A549 (cell line): ENCODE results near the gene AGBL4. TPM values are rescaled to one million over a fixed set of nuclear protein-coding genes. Genes with fewer than 3 reads are reported as not detected.

Experiments used
- ATAC-seq, 2 experiments: fragments of 200-7000 bp in 1 of 2; fragments of >200 bp in 1 of 2; cut with Nextera tagmentation in 1 of 2; cut with Tn5 transposase in 1 of 2; 3 replicates each; pipeline versions ENCODE4 v1.8.0 to v1.9.1; 2018 to 2020; ENCODE audit warnings: mild to moderate bottlenecking in 1 of 2, moderate library complexity in 1 of 2
- CTCF ChIA-PET: fragments of 300-600 bp; sonication (Branson Sonifier 250); formaldehyde crosslinking; extraction: SDS; loops from one replicate; lab custom pipeline; 2021; ENCODE audit warnings: antibody characterized with exemption, inconsistent platforms; lab: Yijun Ruan, JAX
- POLR2A ChIA-PET: fragments of 350-600 bp; formaldehyde crosslinking; extraction: SDS; loops from one replicate; lab custom pipeline; 2021; ENCODE audit warnings: antibody characterized with exemption, inconsistent platforms; lab: Yijun Ruan, JAX
- DNase-seq, 2 experiments: peaks; one replicate each; pipeline versions ENCODE4 v3.0.0 to v3.0.0-alpha.2; 2011 to 2016; ENCODE audit warnings: low read depth in 1 of 2, low spot score in 1 of 2
- FAIRE-seq: peaks from 2 replicates; lab custom pipeline; 2011; peaks lifted over from hg19 to GRCh38; lab: Jason Lieb, UNC
- H3K27ac ChIP-seq, 2 experiments: fragments of >200 bp; sonication (Bioruptor Twin); formaldehyde crosslinking; 3 replicates each; pipeline ENCODE4 v1.5.1; 2016 to 2017
- H3K4me1 ChIP-seq: fragments of >200 bp; sonication (Bioruptor Twin); formaldehyde crosslinking; 3 replicates; pipeline ENCODE4 v1.6.1; 2016
- H3K4me2 ChIP-seq: fragments of >200 bp; sonication (Bioruptor Twin); formaldehyde crosslinking; 3 replicates; pipeline ENCODE4 v1.6.1; 2016
- H3K4me3 ChIP-seq: fragments of >200 bp; sonication (Bioruptor Twin); formaldehyde crosslinking; 3 replicates; pipeline ENCODE4 v1.5.1; 2016
- H3K9me3 ChIP-seq: fragments of >200 bp; sonication (Bioruptor Twin); formaldehyde crosslinking; 3 replicates; pipeline ENCODE4 v1.6.1; 2016
- BHLHE40 ChIP-seq: IDR thresholded peaks from 2 replicates; pipeline ENCODE4 v1.6.1; 2012; ENCODE audit warnings: low read depth, low read length, inconsistent platforms
- CBX8 ChIP-seq: fragments of 200-600 bp; sonication (generic); IDR thresholded peaks from 2 replicates; pipeline ENCODE4 v1.6.1; 2016
- CEBPB ChIP-seq, 2 experiments: fragments of >200 bp in 1 of 2; sonication (Bioruptor Twin) in 1 of 2; formaldehyde crosslinking in 1 of 2; IDR thresholded peaks; 2 replicates each; pipeline ENCODE4 v1.6.1; 2012 to 2016
- CHD2 ChIP-seq: fragments of 150-350 bp; IDR thresholded peaks from 2 replicates; pipeline ENCODE4 v1.6.1; 2014; ENCODE audit warnings: low read length; ENCODE audit not compliant: partially characterized antibody
- CHD4 ChIP-seq: fragments of 200-600 bp; sonication (generic); IDR thresholded peaks from 2 replicates; pipeline ENCODE4 v1.6.1; 2016; ENCODE audit warnings: antibody characterized with exemption, mild to moderate bottlenecking, borderline replicate concordance
- EHF ChIP-seq: fragments of 250-450 bp; sonication (Bioruptor Pico); IDR thresholded peaks from 2 replicates; pipeline ENCODE4 v1.5.0; 2020; ENCODE audit warnings: mild to moderate bottlenecking
- EHMT2 ChIP-seq: fragments of 200-600 bp; sonication (generic); IDR thresholded peaks from 2 replicates; pipeline ENCODE4 v1.6.1; 2016; ENCODE audit warnings: antibody characterized with exemption, low read depth, mild to moderate bottlenecking, moderate library complexity
- FOXS1 ChIP-seq: fragments of 250-450 bp; sonication (Bioruptor Pico); IDR thresholded peaks from 2 replicates; pipeline ENCODE4 v1.5.0; 2020; ENCODE audit warnings: mild to moderate bottlenecking, moderate library complexity
- GATA3 ChIP-seq: IDR thresholded peaks from 2 replicates; pipeline ENCODE4 v1.6.1; 2012; ENCODE audit warnings: borderline replicate concordance
- HEYL ChIP-seq: fragments of 250-450 bp; sonication (Bioruptor Pico); IDR thresholded peaks from 2 replicates; pipeline ENCODE4 v1.8.0; 2021; ENCODE audit warnings: mild to moderate bottlenecking, moderate library complexity
- HOXA7 ChIP-seq: fragments of 250-450 bp; sonication (Bioruptor Pico); IDR thresholded peaks from 2 replicates; pipeline ENCODE4 v1.5.0; 2020; ENCODE audit warnings: mild to moderate bottlenecking, moderate library complexity
- HOXB5 ChIP-seq: fragments of 250-450 bp; sonication (Bioruptor Pico); IDR thresholded peaks from 2 replicates; pipeline ENCODE4 v1.5.0; 2020; ENCODE audit warnings: mild to moderate bottlenecking, moderate library complexity
- JUNB ChIP-seq: fragments of >200 bp; sonication (Bioruptor Twin); formaldehyde crosslinking; IDR thresholded peaks from 2 replicates; pipeline ENCODE4 v1.6.1; 2016
- KDM5A ChIP-seq: fragments of 200-600 bp; sonication (generic); IDR thresholded peaks from 2 replicates; pipeline ENCODE4 v1.6.1; 2016; ENCODE audit warnings: antibody characterized with exemption, mild to moderate bottlenecking
- MAFK ChIP-seq: fragments of 450-650 bp; IDR thresholded peaks from 2 replicates; pipeline ENCODE4 v1.6.1; 2014; ENCODE audit not compliant: partially characterized antibody
- MYC ChIP-seq: IDR thresholded peaks from 2 replicates; pipeline ENCODE4 v1.6.1; 2012; ENCODE audit warnings: mild to moderate bottlenecking, inconsistent platforms, low read length, improper control_type of control experiment, borderline replicate concordance
- POLR2A ChIP-seq: IDR thresholded peaks from 2 replicates; pipeline ENCODE4 v1.6.1; 2012; ENCODE audit warnings: mild to moderate bottlenecking, low read length
- RAD21 ChIP-seq, 2 experiments: fragments of >200 bp in 1 of 2; sonication (Bioruptor Twin) in 1 of 2; formaldehyde crosslinking in 1 of 2; IDR thresholded peaks in 1 of 2; conservative IDR thresholded peaks in 1 of 2; 2 replicates in 1 of 2; 3 replicates in 1 of 2; pipeline ENCODE4 v1.6.1; 2012 to 2018; ENCODE audit warnings: inconsistent platforms in 1 of 2
- RARB ChIP-seq: fragments of 250-450 bp; sonication (Bioruptor Pico); IDR thresholded peaks from 2 replicates; pipeline ENCODE4 v1.8.0; 2021; ENCODE audit warnings: mild to moderate bottlenecking, moderate library complexity
- RCOR1 ChIP-seq: fragments of 150-350 bp; IDR thresholded peaks from 2 replicates; pipeline ENCODE4 v1.6.1; 2014; ENCODE audit warnings: antibody characterized with exemption, low read length, low read depth
- RNF2 ChIP-seq: fragments of 200-600 bp; sonication (generic); IDR thresholded peaks from 2 replicates; pipeline ENCODE4 v1.6.1; 2016; ENCODE audit warnings: low read depth, mild to moderate bottlenecking, antibody characterized with exemption, moderate library complexity, borderline replicate concordance
- SREBF2 ChIP-seq: fragments of 450-650 bp; IDR thresholded peaks from 2 replicates; pipeline ENCODE4 v1.6.1; 2014; ENCODE audit warnings: mild to moderate bottlenecking, moderate library complexity
- ZC3H11A ChIP-seq: fragments of 450-650 bp; IDR thresholded peaks from 2 replicates; pipeline ENCODE4 v1.6.1; 2014; ENCODE audit warnings: antibody characterized with exemption, mild to moderate bottlenecking
- ZFP36 ChIP-seq: fragments of 450-650 bp; IDR thresholded peaks from 2 replicates; pipeline ENCODE4 v1.6.1; 2014; ENCODE audit warnings: borderline replicate concordance; ENCODE audit not compliant: partially characterized antibody
- WGBS: methylation state at CpG from one replicate; pipeline ENCODE4 v1.1.6; 2017; ENCODE audit errors: missing lambda C conversion rate; 5-methylcytosine and 5-hydroxymethylcytosine counted together
- polyA plus RNA-seq, 4 experiments: library from polyadenylated mRNA; depleted of rRNA in 3 of 4; stranded (reverse); fragments of >200 nt; fragmentation: RNase III in 1 of 4; extraction: RNeasy Plus Mini Kit Qiagen cat#74134 plus additional on column Dnase treatment in 1 of 4; gene quantifications; 2 replicates in 3 of 4; 3 replicates in 1 of 4; pipeline ENCODE4 v1.2.3, GENCODE V29; 2011 to 2017
- TF ChIP-seq, protein P1 (sequence below): fragments of >200 bp; sonication (Bioruptor Twin); formaldehyde crosslinking; IDR thresholded peaks from 3 replicates; pipeline ENCODE4 v1.6.1; 2016
- TF ChIP-seq, protein P2 (sequence below): fragments of 250-450 bp; sonication (Bioruptor Pico); IDR thresholded peaks from 2 replicates; pipeline ENCODE4 v1.5.0; 2021; ENCODE audit warnings: mild to moderate bottlenecking, moderate library complexity, borderline replicate concordance
- TF ChIP-seq, protein P3 (sequence below): fragments of >200 bp; sonication (Bioruptor Twin); formaldehyde crosslinking; IDR thresholded peaks from 3 replicates; pipeline ENCODE4 v1.5.1; 2016

AGBL4 gene
- polyA plus RNA-seq, 2 of the 4 experiments (the other 2 are of a cell fraction): not detected

DNA sequence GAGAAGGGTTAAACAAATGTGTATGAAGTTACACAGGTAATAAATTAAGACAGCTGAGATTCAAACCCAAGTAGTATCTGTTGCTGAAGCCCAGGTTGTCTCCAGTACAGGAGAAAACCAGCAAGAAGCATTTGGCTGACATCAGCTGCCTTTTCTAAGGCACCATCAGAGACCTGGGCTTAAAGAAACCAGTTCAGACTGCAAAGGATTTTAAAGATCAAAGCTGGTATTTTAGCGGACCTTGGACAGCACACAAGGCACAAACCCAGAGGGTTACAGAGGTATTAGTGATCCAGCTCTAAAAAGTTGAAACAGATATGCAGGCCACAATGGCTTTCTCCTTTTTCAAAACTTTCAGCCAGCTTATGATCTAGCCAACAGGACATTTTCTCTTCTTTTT, 1270.5 kb downstream of the AGBL4 start:
- H3K9me3 ChIP-seq: no peaks in the 10 kb centered on the region
- POLR2A ChIA-PET: no interaction called here
- no peak for FAIRE-seq
- H3K4me3 ChIP-seq: no peak overlapping the region
- TF ChIP-seq, protein P1, sequence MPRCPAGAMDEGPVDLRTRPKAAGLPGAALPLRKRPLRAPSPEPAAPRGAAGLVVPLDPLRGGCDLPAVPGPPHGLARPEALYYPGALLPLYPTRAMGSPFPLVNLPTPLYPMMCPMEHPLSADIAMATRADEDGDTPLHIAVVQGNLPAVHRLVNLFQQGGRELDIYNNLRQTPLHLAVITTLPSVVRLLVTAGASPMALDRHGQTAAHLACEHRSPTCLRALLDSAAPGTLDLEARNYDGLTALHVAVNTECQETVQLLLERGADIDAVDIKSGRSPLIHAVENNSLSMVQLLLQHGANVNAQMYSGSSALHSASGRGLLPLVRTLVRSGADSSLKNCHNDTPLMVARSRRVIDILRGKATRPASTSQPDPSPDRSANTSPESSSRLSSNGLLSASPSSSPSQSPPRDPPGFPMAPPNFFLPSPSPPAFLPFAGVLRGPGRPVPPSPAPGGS: no peak
- TF ChIP-seq MAFK (no peak), SREBF2 (no peak), EHF (no peak), POLR2A (no peak), GATA3 (no peak), BHLHE40 (no peak), CEBPB (IDR thresholded peaks at IDR 0.05) (no peak), KDM5A (no peak), CHD4 (no peak), FOXS1 (CRISPR knock-in tag) (no peak), EHMT2 (no peak)
- TF ChIP-seq, protein P2, sequence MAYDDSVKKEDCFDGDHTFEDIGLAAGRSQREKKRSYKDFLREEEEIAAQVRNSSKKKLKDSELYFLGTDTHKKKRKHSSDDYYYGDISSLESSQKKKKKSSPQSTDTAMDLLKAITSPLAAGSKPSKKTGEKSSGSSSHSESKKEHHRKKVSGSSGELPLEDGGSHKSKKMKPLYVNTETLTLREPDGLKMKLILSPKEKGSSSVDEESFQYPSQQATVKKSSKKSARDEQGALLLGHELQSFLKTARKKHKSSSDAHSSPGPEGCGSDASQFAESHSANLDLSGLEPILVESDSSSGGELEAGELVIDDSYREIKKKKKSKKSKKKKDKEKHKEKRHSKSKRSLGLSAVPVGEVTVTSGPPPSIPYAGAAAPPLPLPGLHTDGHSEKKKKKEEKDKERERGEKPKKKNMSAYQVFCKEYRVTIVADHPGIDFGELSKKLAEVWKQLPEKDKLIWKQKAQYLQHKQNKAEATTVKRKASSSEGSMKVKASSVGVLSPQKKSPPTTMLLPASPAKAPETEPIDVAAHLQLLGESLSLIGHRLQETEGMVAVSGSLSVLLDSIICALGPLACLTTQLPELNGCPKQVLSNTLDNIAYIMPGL (CRISPR knock-in tag): no peak
- H3K27ac ChIP-seq: no peak overlapping the region
- H3K4me1 ChIP-seq: no peaks in the 10 kb centered on the region
- no peak for DNase-seq
- H3K4me2 ChIP-seq: no peak overlapping the region
- ATAC-seq: no peak
- CTCF ChIA-PET: no interaction called here
- WGBS: 58% methylated on average over 1 of the region's 1 CpG

DNA sequence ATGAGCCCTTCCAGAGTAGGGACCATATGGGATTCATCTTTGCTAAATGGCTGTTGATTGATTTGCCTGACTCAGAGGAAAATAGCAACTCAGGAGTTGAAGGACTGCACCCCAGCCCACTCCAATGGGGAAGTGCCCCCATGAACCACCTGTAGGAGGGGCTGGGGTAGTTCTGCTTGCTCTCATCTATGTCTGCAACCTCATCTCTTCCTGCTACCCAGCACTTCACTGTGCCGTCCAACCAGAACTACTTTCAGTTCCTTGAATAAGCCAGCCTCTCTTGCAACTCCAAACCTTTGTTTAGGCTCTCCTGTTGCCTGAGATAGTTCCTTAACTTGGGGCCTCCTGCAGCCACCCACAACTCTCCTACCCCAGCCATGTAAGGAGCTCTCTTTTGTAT, 1273.6 kb downstream of the AGBL4 start:
- Histone ChIP-seq H3K4me3 (no peak overlapping the region), H3K4me1 (no peaks in the 10 kb centered on the region), H3K9me3 (no peaks in the 10 kb centered on the region), H3K27ac (no peak overlapping the region), H3K4me2 (no peak overlapping the region)
- ChIA-PET POLR2A (no interaction called here), CTCF (no interaction called here)
- no peak for DNase-seq
- no peak for ATAC-seq
- no peak for TF ChIP-seq JUNB
- TF ChIP-seq HOXB5 (CRISPR knock-in tag): no peak
- no peak for TF ChIP-seq CEBPB (IDR thresholded peaks at IDR 0.05)
- TF ChIP-seq RAD21 (conservative IDR thresholded peaks at IDR 0.05 in 1 of 2, IDR thresholded peaks at IDR 0.05 in 1 of 2): no peak
- 40% methylated on average over 1 of the region's 1 CpG for WGBS
- no peak for FAIRE-seq

DNA sequence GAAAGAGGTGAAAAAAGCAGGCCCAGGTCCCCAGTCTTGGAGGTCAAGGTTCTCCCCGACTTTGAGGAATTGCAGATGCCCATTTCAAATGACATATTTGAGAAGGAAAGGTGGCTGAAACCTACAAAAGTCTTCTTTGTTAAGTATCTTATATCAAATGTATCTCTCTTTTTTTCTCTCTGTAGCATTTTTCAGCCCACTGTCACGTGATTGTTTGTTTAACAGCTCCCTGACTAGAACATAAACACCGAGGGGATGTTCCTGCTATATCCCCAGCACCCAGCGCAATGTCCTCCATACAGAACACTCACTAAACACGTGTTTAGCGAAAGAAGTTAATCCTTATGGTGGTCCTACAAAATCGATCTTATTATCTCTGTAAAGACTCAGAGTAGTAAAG, 1274.7 kb downstream of the AGBL4 start:
- Histone ChIP-seq H3K4me1 (peaks cover 7% of the 10 kb centered on the region; the same call in 1 of the 3 replicates), H3K4me2 (no peak overlapping the region), H3K4me3 (no peak overlapping the region), H3K9me3 (no peaks in the 10 kb centered on the region), H3K27ac (no peak overlapping the region)
- DNase-seq: no peak
- ChIA-PET POLR2A (no interaction called here), CTCF (no interaction called here)
- FAIRE-seq: no peak
- 20% methylated on average over 7 of the region's 7 CpGs for WGBS
- ATAC-seq: no peak
- TF ChIP-seq, protein P3, sequence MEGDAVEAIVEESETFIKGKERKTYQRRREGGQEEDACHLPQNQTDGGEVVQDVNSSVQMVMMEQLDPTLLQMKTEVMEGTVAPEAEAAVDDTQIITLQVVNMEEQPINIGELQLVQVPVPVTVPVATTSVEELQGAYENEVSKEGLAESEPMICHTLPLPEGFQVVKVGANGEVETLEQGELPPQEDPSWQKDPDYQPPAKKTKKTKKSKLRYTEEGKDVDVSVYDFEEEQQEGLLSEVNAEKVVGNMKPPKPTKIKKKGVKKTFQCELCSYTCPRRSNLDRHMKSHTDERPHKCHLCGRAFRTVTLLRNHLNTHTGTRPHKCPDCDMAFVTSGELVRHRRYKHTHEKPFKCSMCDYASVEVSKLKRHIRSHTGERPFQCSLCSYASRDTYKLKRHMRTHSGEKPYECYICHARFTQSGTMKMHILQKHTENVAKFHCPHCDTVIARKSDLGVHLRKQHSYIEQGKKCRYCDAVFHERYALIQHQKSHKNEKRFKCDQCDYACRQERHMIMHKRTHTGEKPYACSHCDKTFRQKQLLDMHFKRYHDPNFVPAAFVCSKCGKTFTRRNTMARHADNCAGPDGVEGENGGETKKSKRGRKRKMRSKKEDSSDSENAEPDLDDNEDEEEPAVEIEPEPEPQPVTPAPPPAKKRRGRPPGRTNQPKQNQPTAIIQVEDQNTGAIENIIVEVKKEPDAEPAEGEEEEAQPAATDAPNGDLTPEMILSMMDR: no peak
- TF ChIP-seq ZC3H11A (no peak), HEYL (CRISPR knock-in tag) (no peak), SREBF2 (no peak), RARB (no peak), CBX8 (no peak), HOXA7 (CRISPR knock-in tag) (no peak), GATA3 (no peak), POLR2A (no peak), JUNB (no peak), CEBPB (IDR thresholded peaks at IDR 0.05) (no peak), MYC (no peak), RNF2 (no peak), CHD2 (no peak), EHMT2 (no peak), ZFP36 (no peak), RCOR1 (no peak)
- TF ChIP-seq, protein P2 (CRISPR knock-in tag): no peak
